HG02642 (cell line): ENCODE results near the gene MARK2.

Experiments used
- ATAC-seq: cut with Tn5 transposase; IDR thresholded peaks from one replicate; pipeline ENCODE4 v1.9.1; 2021; ENCODE audit warnings: mild to moderate bottlenecking; ENCODE audit not compliant: unreplicated experiment, poor library complexity

The MARK2 gene

DNA sequence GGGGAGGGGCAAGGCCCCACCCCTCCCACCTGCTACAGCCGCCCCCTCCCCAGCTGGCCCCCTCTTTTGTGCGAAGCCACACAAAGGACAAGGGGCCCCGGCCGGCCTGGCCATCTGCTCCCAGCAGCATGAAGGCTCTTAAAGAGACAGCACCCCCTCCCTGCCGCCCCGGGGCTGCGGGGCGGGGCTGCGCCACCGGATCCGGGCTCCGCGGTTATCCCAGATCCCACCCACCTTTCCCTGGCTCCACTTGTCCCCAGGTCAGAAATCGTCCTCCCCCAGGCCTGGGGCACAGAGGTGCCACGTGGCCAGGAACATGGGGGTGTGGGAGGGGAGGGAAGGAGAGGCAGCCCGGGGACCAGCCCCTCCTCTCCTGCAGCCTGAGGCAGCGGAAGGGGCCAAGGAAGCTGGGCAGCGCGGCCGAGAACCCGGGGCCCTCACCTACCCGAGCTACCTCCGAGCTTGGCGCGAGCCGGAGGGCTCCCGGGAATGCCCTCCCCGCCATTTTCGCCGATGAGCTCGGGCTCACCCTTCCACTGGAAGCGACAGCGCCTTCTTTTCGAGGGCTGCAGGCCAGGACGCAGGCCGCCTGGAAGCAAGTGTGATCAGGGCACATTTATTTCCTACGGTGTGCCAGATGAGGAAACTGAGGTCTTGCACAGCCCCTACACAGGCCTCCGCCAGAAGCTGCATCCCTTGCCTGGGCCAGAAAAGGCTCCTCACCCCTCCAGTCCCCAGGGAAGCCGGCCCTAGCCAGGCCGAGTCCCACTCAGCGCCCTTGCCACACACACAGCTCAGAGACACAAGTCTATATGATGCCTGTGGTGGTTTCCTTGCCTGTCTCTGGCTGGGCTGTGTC lies 80.6 kb downstream of the MARK2 start:
- ATAC-seq = no peak

DNA sequence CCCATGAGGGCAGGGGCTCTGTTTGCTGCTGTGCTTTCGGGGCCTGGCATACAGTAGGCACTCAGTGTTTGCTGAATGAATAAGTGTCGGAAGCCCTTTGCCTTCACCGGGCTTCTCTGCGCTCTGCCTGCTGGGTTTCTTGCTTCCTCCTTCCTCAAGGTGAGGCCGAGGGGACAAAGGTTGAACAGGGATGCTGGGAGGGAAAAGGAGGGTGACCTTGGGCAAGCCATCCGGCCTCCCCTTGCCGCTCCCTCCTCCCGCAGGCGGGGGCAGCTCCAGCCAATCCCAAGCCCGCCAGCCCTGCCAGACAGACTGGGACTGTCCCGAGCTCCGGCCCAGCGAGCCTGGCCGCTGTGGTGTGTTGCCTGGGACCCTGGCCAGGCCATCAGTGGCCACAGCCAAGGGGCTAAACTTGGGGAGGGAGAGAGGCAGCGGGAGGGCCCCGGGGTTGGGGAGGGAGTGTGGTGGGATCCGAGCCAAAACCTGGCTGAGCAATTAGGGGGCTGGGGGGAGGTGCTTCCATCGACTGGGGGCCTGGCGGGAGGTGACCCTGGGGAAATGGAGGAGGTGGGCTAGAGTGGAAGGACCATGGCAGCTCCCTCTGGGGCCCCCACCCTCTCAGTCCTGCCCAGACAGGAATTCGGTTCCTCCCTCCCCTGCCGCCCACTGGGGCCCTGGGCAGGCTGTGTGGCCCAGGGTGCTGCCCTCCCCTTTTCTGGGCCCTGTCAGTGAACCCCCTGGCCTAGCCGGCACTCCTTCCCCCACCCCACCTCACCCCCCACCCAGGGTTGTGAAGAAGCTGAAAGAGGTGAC lies 81.4 kb downstream of the MARK2 start:
- no peak for ATAC-seq

DNA sequence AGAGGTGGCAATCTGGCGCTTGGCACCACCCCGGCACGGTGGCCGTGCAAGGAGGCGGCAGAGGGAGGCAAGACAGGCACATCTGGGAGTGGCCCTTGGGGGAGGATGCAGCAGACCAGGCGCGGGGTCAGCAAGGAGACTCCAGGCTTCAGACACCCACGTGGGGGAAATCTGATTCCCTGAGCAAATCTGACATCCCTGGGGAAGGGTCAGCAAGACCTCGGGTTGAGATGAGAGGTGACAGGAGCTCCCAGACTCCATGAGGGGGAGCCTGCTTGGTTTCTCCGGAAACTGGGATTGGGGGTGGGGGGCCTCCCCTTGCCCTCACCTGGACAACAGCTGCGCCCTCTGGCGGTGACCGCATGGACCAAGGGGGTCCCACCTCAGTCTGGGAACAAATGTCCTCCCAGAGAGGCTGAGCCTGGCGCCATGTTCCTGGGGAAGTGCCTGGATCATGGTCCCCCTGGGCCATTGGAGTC lies 82.1 kb downstream of the MARK2 start:
- ATAC-seq = no peak

DNA sequence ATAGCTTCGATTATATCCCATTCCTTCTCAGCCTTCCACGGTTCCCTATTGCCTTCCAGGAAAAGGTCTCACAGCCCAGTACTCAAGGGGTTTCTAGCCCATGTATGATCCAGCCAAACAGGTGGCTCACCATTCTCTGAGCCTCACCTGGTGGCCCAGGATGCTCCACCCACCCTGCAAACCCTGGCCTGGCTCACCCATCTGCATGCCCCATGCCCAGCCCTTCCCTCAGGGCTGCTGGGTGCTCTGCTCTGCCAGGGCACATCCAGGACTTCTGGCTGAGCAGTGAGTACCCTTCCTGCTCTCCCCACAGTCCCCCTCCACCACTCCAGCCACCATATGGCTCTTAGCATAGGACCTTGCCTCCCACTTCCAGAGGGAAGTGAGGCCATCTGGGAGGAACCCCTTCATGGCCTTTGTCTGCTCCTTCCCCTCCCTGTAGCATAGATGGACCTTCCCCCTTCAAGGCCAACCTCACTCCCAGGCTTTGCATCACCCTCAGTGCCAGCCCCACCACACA lies 83.8 kb downstream of the MARK2 start:
- no peak for ATAC-seq

DNA sequence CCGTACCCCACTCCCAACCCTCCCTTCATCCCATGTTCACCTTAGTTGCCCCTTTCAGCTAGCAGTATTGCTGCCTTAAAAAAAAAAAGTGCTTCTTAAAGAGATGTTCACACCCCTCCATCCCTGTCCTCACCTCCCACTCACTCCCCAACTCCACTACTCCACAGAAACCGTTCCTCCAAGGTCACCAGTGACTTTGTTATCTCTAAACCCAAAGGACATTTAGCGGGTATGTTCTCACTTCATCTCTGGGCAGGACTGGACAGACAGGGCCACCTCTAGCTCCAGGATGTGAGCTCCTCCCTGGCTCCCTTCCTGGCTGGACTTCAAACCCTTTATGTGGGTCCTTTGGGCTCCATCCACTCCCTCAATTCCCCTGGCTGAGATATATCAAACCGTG lies 84.4 kb downstream of the MARK2 start:
- no peak for ATAC-seq

DNA sequence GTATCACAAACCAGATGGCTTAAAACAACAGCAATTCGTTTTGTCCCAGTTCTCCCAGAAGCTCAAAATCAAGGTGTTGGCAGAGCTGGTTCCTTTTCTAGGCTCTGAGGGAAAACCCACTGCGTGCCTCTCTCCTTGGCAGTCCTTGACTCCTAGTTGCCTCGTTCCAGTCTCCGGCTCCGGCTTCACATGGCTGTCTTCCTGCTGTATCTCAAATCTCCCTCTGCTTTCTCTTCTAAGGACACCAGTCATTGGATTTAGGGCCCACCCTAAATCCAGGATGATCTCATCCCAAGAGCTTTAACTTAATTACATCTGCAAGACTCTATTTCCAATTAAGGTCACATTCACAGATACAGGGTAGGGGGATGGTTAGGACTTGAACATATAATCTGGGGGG lies 90.7 kb downstream of the MARK2 start:
- ATAC-seq = no peak

DNA sequence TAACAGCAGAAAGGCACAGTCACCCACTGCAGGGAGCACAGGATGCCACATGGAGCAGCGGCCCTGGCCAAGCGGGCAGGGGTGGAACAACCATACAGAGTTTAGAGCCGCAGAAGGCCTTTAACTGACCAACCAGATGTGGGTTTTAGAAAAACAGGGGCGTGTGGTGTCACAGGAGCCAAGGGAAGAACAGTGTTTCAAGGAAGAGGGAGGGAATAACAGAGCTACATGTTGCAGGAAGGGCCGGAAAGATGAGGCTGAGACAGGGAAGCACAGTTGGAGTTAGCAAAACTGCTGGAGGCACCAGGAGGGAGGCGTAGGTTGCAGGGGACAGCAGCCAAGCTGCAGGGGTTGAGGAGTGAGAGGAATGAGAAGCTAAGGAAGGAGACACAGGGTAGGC lies 92.1 kb downstream of the MARK2 start:
- no peak for ATAC-seq

DNA sequence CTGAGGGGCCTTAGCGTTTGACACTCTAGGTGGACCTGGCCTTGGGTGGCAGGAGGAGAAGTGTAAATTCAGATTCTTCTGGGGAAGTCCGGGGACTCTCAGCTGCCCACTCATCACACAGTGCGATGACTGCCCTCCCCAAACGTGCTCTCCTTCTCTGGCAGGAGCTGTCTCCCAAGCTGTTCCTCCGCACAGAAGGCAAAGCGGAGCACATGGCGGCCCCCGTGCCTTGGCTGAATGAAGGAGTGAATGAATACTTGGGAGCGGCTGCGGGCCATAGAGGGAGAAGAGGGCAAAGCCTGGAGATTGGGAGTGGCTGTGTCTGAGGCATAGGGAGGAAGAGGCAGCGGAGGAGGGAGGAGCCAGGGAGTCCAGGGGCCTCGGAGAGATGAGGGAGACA lies 93.0 kb downstream of the MARK2 start:
- no peak for ATAC-seq

DNA sequence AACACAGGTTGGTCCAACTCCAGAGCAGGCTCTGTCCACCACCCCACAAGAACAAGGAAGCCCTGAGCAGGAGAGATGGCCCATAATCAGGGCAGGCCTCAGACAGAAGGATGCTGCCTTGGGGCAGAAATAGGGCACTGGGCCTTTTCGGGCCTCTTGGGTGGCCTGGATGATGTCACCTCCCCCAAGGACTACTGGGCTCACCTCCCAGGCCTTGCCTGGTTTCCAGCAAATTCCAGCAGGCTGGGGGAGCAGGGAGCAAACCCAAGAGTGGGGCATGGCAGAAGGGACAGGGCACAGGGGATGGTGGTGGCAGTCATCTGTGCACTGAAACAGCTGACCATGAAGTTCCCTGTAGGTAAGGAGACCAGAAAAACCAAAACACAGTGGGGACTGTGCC lies 94.5 kb downstream of the MARK2 start:
- ATAC-seq = no peak

DNA sequence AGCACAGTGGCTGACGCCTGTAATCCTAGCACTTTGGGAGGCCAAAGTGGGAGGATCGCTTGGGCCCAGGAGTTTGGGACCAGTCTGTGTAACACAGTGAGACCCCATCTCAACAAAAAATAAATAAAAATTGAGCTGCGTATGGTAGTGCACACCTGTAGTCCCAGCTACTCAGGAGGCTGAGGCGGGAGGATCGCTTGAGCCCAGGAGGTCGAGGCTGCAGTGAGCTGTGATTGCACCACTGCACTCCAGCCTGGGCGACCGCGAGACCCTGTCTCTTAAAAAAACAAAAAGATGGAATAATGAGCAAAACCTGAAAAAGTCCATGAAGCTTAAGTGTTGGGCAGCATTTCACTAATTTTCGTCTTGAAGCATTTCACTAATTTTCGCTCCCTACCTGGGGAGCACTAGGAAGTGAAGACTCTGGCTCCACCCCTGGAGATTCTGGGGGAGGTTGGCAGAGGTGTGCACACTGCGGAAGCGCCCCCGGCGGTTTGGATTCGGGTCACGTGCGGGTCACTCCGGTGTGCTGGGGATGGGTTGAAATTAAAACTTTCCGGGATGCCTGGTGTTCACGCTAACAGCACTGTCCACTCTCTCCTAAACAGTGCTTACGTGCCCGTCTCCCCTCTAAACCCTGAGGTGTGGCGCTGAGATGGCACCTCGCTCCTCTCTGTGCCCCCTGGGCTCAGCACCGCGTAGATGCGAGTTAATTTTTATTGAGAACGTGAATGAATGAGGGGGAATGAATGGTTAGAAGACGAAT lies 99.0 kb downstream of the MARK2 start:
- ATAC-seq = peak; percentile 18

DNA sequence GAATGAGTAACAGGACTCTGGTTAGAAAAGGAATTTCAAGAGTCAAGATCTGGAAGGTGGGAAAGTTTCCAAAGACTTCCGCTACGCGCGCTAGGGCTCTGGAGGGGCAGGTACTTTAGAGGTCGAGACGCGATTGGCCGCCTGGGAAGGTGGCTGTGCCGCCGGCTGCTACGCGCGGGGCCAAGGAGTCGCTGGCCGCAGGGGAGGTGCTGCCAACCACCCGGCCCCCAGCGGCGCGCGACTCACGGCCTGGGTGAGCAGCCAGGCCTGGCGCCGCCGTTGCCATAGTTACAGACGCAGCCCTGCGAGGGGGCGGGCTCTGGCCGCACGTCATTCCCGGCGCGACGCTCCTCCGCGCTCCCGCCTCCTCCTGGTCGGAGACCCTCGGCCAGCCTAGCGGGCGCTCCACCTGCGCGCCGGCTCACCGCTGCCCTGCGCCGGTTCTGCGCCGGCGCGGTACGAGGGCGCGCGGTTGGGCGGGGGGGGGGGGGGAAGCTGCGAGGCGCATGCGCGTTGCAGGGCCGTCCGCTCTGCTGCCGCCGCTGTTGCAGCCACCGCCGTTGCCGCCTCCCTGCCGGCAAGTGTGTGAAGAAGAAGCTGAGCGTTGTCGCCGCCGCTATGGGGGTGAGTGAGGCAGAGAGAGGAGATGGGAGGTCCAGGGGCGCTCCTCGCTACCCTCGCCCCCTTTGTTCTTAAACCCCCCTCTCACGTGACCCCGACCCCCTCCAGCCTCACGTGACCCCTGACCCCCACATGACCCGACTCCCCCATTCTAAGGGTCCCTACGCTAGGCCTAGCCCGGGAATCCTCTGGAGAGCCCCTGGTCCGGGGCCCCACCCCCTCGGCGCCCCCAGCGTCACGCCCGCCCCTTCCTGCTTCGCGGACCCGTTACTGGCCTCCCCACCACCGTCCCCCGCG lies 99.8 kb downstream of the MARK2 start, which contains the start of gene NAA40:
TSS of gene NAA40 (plus strand) at position 524 of the 918 bp plus-strand sequence. CDS start at position 619, 95 bp downstream.
- peak; percentile 91 for ATAC-seq

DNA sequence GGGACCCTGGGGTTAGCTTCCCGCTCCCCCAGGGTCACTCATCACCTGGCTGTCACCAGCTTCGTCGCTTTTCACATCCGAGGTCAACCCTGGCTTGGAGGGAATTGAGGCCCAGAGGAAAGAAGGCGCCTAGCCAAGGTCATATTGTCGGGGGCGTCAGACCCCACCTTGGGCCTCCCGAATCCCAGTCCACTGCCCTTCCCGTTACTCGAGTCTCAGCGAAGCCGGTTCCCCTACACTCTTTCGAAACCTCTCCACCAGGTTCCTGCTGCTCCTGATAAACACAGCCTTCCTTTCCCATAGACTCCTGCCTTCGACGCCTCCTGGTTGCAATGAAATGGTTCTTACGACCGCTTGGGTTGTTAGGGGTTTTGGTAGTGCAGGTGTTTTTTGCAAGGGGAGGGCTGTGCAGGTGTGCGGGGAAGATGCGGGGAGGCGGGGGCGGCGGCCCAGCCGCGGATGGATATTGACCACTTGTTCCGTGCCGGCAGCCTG lies 100.5 kb downstream of the MARK2 start:
- no peak for ATAC-seq

DNA sequence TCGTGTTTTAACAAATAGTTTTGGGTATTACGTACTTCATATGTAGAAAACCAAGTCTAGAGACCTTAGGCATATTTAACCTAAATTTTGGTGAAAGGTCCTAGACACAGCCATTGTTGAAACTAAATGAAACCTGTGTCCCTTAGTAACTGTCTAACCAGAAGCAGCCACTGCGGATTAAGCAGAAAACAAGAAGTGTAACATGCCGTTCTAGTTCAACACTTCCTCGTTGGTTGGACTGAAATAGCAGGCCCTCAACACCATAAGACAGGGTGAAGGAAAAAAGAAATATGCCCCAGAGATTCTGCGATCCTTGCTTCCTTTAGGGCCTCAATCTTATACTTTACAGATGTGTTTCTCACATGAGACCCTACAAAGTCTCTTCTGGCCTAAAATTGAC lies 101.9 kb downstream of the MARK2 start:
- no peak for ATAC-seq

DNA sequence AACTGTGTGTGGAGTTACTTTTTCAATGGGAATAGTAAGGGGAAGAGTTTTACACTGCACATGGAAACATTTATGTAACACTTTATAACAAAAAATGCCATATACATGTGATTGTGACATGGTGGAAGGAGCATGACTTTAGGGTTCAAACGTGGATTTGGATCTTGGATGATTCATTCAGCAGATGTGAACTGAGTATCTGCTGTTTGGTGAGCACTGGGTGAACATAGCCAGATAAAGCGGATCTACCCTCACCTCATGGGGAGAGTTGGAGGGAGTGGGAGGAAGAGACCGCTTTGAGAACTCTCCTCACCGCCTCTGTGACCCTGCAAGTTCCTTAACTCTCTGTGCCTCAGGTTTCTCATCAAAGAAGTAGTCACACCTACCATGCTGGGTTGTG lies 103.0 kb downstream of the MARK2 start:
- ATAC-seq = no peak

DNA sequence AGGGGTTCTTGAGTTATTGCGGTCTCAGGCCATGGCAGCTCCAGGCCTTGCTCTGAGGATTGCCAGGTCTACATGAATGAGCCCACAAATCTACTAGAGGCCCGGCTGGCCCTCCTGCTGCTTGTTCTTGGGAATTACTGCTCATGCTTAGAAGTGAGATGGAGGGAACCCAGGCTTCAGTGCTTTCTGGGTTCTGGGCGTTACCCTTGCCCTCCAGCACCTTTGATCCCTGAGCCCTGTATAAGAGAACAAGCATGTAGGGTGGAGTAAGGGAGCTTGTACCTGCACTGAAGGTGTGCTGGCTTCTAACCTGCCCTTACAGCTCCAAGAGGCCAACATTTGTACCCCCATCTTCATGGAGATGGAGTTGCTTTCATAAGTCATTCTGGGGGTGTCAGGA lies 103.9 kb downstream of the MARK2 start:
- no peak for ATAC-seq

DNA sequence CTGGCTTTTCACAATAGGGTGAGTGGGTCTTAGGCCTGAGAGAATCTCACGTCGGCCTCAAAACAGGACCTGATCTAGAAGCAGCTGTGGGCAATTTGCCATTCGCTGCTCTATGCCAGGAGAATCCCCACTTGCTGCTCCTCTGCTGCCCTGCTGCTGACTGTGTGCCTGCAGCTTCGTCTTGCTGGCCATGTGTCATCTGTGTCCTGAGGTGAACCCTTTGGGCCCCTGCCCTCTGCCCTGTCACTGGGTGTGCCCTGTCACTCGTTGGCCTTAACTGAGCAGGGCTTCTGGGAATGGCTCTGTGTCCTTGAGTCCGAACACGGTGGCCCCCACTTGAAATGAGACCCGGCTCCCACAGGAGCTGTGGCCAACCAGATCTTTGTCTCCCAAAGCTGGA lies 106.1 kb downstream of the MARK2 start:
- ATAC-seq = no peak

DNA sequence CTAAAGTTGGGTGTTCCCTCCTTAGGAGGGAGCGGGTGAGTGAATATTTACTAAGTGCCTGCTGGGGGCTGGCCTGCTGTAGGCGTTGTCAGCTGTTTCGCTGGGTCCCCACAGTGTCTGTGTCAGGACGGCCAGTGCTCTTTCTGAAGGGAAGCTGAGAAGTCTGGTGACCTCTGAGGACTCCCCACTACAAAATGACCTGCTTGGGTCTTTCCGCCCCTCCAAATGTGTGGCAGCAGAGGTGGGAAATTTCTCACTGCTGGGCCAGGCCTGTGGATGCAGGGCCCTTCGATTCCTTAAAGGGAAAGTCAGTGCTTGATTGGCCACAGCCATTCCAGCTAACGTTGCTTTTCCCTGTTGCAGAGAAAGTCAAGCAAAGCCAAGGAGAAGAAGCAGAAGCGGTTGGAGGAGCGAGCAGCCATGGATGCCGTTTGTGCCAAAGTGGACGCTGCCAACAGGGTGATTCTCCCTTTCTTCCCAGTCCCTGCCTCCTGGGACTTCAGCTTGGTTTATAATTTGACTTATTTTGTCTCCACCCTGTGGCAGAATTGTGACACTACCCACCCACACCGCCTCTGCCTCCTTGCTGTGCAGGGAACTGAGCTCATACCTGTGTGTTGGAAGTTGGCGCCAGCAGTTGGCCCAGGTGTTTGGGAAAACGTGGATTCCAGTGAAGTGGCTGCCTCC lies 106.7 kb downstream of the MARK2 start:
- peak; percentile 54 for ATAC-seq

DNA sequence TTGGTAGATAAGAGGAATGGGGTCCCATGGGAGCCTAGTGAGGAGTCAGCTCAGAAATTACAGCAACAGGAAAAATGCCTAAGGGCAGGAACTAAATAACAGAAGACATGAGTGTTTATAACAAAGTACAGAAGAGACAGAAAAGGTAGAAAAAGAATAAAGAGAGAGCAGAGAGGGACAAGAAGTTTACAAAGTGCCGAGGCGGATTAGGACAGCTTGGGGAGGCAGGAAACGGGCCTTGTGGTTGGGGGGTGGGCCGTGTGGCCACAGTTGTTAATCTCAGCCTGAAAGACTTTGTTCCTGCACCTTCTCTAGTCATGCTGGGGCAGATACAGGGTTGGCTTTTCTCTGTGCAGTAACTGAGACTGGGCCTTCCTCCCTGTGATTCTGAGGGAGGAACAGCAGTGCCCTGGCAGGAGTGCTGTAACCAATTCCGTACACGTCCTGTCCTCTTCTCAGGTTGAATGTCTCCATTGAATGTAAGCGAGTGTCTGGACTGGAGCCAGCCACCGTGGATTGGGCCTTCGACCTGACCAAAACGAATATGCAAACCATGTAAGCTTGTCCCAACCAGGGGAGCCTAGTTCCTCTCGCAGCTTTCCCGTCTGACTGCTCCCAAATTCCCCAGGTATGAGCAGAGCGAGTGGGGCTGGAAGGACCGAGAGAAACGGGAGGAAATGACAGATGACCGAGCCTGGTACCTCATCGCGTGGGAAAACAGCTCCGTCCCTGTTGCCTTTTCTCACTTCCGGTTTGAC lies 113.0 kb downstream of the MARK2 start:
- no peak for ATAC-seq
